Measurements from ENCODE around the gene HECTD4.
"Not testable (repeated sequence)": the region's sequence is repeated elsewhere in the genome, so short reads cannot be mapped to it uniquely, and the experiment has no call there.

Gene HECTD4

GRCh38 chr12:112344220-112344619 lies 38.0 kb downstream of the HECTD4 start:
- H3K4me1 ChIP-seq (ENCODE audit: control insufficient read depth, insufficient read depth, low read length), result no peaks in the 10 kb centered on the region
- no peak overlapping the region for H3K4me3 ChIP-seq (ENCODE audit: low read length)
- no peak overlapping the region for H3K9ac ChIP-seq (ENCODE audit: low read length)
- H3K27me3 ChIP-seq (ENCODE audit: control insufficient read depth, insufficient read depth, low read length), result no peaks in the 10 kb centered on the region
- no peaks in the 10 kb centered on the region for H3K36me3 ChIP-seq (ENCODE audit: control insufficient read depth, insufficient read depth, low read length)
- H3K9me3 ChIP-seq (ENCODE audit: control insufficient read depth, low read length), result no peaks in the 10 kb centered on the region

- Histone ChIP-seq H3K27me3 (ENCODE audit: control insufficient read depth, insufficient read depth, low read length) (no peaks in the 10 kb centered on the region), H3K4me3 (ENCODE audit: low read length) (no peak overlapping the region), H3K9me3 (ENCODE audit: control insufficient read depth, low read length) (no peaks in the 10 kb centered on the region), H3K9ac (ENCODE audit: low read length) (no peak overlapping the region), H3K4me1 (ENCODE audit: control insufficient read depth, insufficient read depth, low read length) (no peaks in the 10 kb centered on the region), H3K36me3 (ENCODE audit: control insufficient read depth, insufficient read depth, low read length) (no peaks in the 10 kb centered on the region)
These were observed 39.6 kb downstream of the HECTD4 start for GRCh38 chr12:112342587-112342986.

GRCh38 chr12:112341046-112341825 lies 41.0 kb downstream of the HECTD4 start:
- Histone ChIP-seq H3K27me3 (ENCODE audit: control insufficient read depth, insufficient read depth, low read length) (no peaks in the 10 kb centered on the region), H3K9me3 (ENCODE audit: control insufficient read depth, low read length) (no peaks in the 10 kb centered on the region), H3K4me3 (ENCODE audit: low read length) (no peak overlapping the region), H3K4me1 (ENCODE audit: control insufficient read depth, insufficient read depth, low read length) (no peaks in the 10 kb centered on the region), H3K36me3 (ENCODE audit: control insufficient read depth, insufficient read depth, low read length) (no peaks in the 10 kb centered on the region), H3K9ac (ENCODE audit: low read length) (no peak overlapping the region)

- no peaks in the 10 kb centered on the region for H3K36me3 ChIP-seq (ENCODE audit: control insufficient read depth, insufficient read depth, low read length)
- H3K9me3 ChIP-seq (ENCODE audit: control insufficient read depth, low read length), result no peaks in the 10 kb centered on the region
- no peak overlapping the region for H3K9ac ChIP-seq (ENCODE audit: low read length)
- H3K4me1 ChIP-seq (ENCODE audit: control insufficient read depth, insufficient read depth, low read length), result no peaks in the 10 kb centered on the region
- no peak overlapping the region for H3K4me3 ChIP-seq (ENCODE audit: low read length)
- no peaks in the 10 kb centered on the region for H3K27me3 ChIP-seq (ENCODE audit: control insufficient read depth, insufficient read depth, low read length)
These were observed 42.0 kb downstream of the HECTD4 start for GRCh38 chr12:112340230-112340629.

GRCh38 chr12:112334999-112335398 lies 47.2 kb downstream of the HECTD4 start:
- not testable (repeated sequence) for H3K4me1 ChIP-seq (ENCODE audit: control insufficient read depth, insufficient read depth, low read length); H3K4me3 ChIP-seq (ENCODE audit: low read length); H3K9me3 ChIP-seq (ENCODE audit: control insufficient read depth, low read length); H3K9ac ChIP-seq (ENCODE audit: low read length); H3K36me3 ChIP-seq (ENCODE audit: control insufficient read depth, insufficient read depth, low read length); H3K27me3 ChIP-seq (ENCODE audit: control insufficient read depth, insufficient read depth, low read length)

- H3K27me3 ChIP-seq (ENCODE audit: control insufficient read depth, insufficient read depth, low read length), result no peaks in the 10 kb centered on the region
- no peak overlapping the region for H3K9ac ChIP-seq (ENCODE audit: low read length)
- H3K36me3 ChIP-seq (ENCODE audit: control insufficient read depth, insufficient read depth, low read length), result no peaks in the 10 kb centered on the region
- H3K4me3 ChIP-seq (ENCODE audit: low read length), result no peak overlapping the region
- no peaks in the 10 kb centered on the region for H3K9me3 ChIP-seq (ENCODE audit: control insufficient read depth, low read length)
- no peaks in the 10 kb centered on the region for H3K4me1 ChIP-seq (ENCODE audit: control insufficient read depth, insufficient read depth, low read length)
These were observed 49.2 kb downstream of the HECTD4 start for GRCh38 chr12:112333019-112333418.

- H3K9ac ChIP-seq (ENCODE audit: low read length), result no peak overlapping the region
- no peaks in the 10 kb centered on the region for H3K36me3 ChIP-seq (ENCODE audit: control insufficient read depth, insufficient read depth, low read length)
- H3K4me1 ChIP-seq (ENCODE audit: control insufficient read depth, insufficient read depth, low read length), result no peaks in the 10 kb centered on the region
- no peaks in the 10 kb centered on the region for H3K27me3 ChIP-seq (ENCODE audit: control insufficient read depth, insufficient read depth, low read length)
- no peaks in the 10 kb centered on the region for H3K9me3 ChIP-seq (ENCODE audit: control insufficient read depth, low read length)
- H3K4me3 ChIP-seq (ENCODE audit: low read length), result no peak overlapping the region
These were observed 50.3 kb downstream of the HECTD4 start for GRCh38 chr12:112331886-112332285.

- no peaks in the 10 kb centered on the region for H3K36me3 ChIP-seq (ENCODE audit: control insufficient read depth, insufficient read depth, low read length)
- no peaks in the 10 kb centered on the region for H3K4me1 ChIP-seq (ENCODE audit: control insufficient read depth, insufficient read depth, low read length)
These were observed 51.5 kb downstream of the HECTD4 start for GRCh38 chr12:112330706-112331105.

GRCh38 chr12:112328456-112329124 lies 53.6 kb downstream of the HECTD4 start:
- no peaks in the 10 kb centered on the region for H3K36me3 ChIP-seq (ENCODE audit: control insufficient read depth, insufficient read depth, low read length)

More at GRCh38 chr12:112330706-112331105, 51.5 kb downstream of the HECTD4 start:
- Histone ChIP-seq H3K9ac (ENCODE audit: low read length) (no peak overlapping the region), H3K4me3 (ENCODE audit: low read length) (no peak overlapping the region), H3K27me3 (ENCODE audit: control insufficient read depth, insufficient read depth, low read length) (no peaks in the 10 kb centered on the region), H3K9me3 (ENCODE audit: control insufficient read depth, low read length) (no peaks in the 10 kb centered on the region)

GRCh38 chr12:112327209-112327938 lies 54.9 kb downstream of the HECTD4 start:
- Histone ChIP-seq H3K27me3 (ENCODE audit: control insufficient read depth, insufficient read depth, low read length) (no peaks in the 10 kb centered on the region), H3K4me3 (ENCODE audit: low read length) (no peak overlapping the region), H3K4me1 (ENCODE audit: control insufficient read depth, insufficient read depth, low read length) (no peaks in the 10 kb centered on the region), H3K9ac (ENCODE audit: low read length) (no peak overlapping the region), H3K36me3 (ENCODE audit: control insufficient read depth, insufficient read depth, low read length) (no peaks in the 10 kb centered on the region), H3K9me3 (ENCODE audit: control insufficient read depth, low read length) (no peaks in the 10 kb centered on the region)

More at GRCh38 chr12:112328456-112329124, 53.6 kb downstream of the HECTD4 start:
- Histone ChIP-seq H3K9ac (ENCODE audit: low read length) (no peak overlapping the region), H3K9me3 (ENCODE audit: control insufficient read depth, low read length) (no peaks in the 10 kb centered on the region), H3K27me3 (ENCODE audit: control insufficient read depth, insufficient read depth, low read length) (no peaks in the 10 kb centered on the region), H3K4me3 (ENCODE audit: low read length) (no peak overlapping the region), H3K4me1 (ENCODE audit: control insufficient read depth, insufficient read depth, low read length) (no peaks in the 10 kb centered on the region)

- Histone ChIP-seq H3K9me3 (ENCODE audit: control insufficient read depth, low read length) (no peaks in the 10 kb centered on the region), H3K27me3 (ENCODE audit: control insufficient read depth, insufficient read depth, low read length) (no peaks in the 10 kb centered on the region), H3K36me3 (ENCODE audit: control insufficient read depth, insufficient read depth, low read length) (no peaks in the 10 kb centered on the region), H3K9ac (ENCODE audit: low read length) (no peak overlapping the region), H3K4me3 (ENCODE audit: low read length) (no peak overlapping the region), H3K4me1 (ENCODE audit: control insufficient read depth, insufficient read depth, low read length) (no peaks in the 10 kb centered on the region)
These were observed 56.5 kb downstream of the HECTD4 start for GRCh38 chr12:112325622-112326207.

GRCh38 chr12:112325157-112325556 lies 57.1 kb downstream of the HECTD4 start:
- Histone ChIP-seq H3K4me1 (ENCODE audit: control insufficient read depth, insufficient read depth, low read length) (no peaks in the 10 kb centered on the region), H3K9ac (ENCODE audit: low read length) (no peak overlapping the region), H3K27me3 (ENCODE audit: control insufficient read depth, insufficient read depth, low read length) (no peaks in the 10 kb centered on the region), H3K36me3 (ENCODE audit: control insufficient read depth, insufficient read depth, low read length) (no peaks in the 10 kb centered on the region), H3K4me3 (ENCODE audit: low read length) (no peak overlapping the region), H3K9me3 (ENCODE audit: control insufficient read depth, low read length) (no peaks in the 10 kb centered on the region)
